ENCODE data around the gene MRPL58.

DNA sequence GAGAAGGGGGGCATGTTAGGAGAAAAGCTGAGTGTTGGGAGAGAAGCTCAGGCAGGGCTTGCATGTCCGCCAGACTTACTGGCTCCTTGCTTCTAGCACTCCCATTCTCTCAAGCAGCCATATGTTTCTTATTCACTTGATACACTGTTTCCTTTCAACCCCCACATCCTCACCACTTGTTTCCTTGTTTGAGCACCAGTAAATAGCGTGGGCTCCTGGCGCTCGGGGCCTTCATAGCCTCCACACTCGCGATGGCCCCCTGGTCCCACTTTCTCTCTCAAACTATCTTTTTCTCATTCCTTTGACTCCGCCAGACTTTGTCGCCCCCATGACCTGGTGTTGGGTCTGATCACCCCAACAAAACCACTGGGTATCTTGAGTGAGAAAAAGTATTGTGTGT is 17.7 kb downstream of the MRPL58 start:
- TF ChIP-seq CTCF (conservative IDR thresholded peaks at IDR 0.05) (no peak), ZFX (IDR thresholded peaks at IDR 0.05) (no peak)
